HepG2 (cell line): ENCODE measurements around the gene CISH. TPM values are rescaled to one million over a fixed set of nuclear protein-coding genes. Genes with fewer than 3 reads are reported as not detected.

ENCODE experiments used
- BATF2 ChIP-seq: sonication (generic); formaldehyde crosslinking; IDR thresholded peaks from 2 replicates; pipeline ENCODE4 v1.8.0; 2022; ENCODE audit warnings: mild to moderate bottlenecking, missing genetic modification reagents, moderate library complexity
- BCLAF1 ChIP-seq: fragments of 450-650 bp; IDR thresholded peaks from 2 replicates; pipeline ENCODE4 v1.6.1; 2017; ENCODE audit warnings: mild to moderate bottlenecking
- DNMT3B ChIP-seq: conservative IDR thresholded peaks from 2 replicates; pipeline ENCODE4 v1.6.1; 2016; ENCODE audit warnings: missing biosample characterization, control low read depth
- ELK4 ChIP-seq: sonication (generic); formaldehyde crosslinking; IDR thresholded peaks from 2 replicates; pipeline ENCODE4 v1.9.0; 2021; ENCODE audit warnings: missing genetic modification reagents, borderline replicate concordance
- FIP1L1 ChIP-seq: fragments of 200-400 bp; formaldehyde crosslinking; IDR thresholded peaks from 2 replicates; pipeline ENCODE4 v1.6.1; 2018; ENCODE audit warnings: low read depth, mild to moderate bottlenecking, low read length, moderate library complexity, borderline replicate concordance; ENCODE audit not compliant: insufficient read depth
- IKZF1 ChIP-seq: fragments of 450-650 bp; IDR thresholded peaks from 2 replicates; pipeline ENCODE4 v1.7.1; 2016
- KDM1A ChIP-seq: IDR thresholded peaks from 2 replicates; pipeline ENCODE4 v1.6.1; 2016; ENCODE audit warnings: missing compliant biosample characterization
- MNT ChIP-seq: fragments of 450-650 bp; IDR thresholded peaks from 2 replicates; pipeline ENCODE4 v1.6.1; 2016
- MYC ChIP-seq: sonication (generic); formaldehyde crosslinking; IDR thresholded peaks from 2 replicates; pipeline ENCODE4 v1.9.0; 2021; ENCODE audit warnings: missing genetic modification reagents, borderline replicate concordance
- NAIF1 ChIP-seq: sonication (generic); formaldehyde crosslinking; IDR thresholded peaks from 2 replicates; pipeline ENCODE4 v1.5.0; 2020; ENCODE audit warnings: mild to moderate bottlenecking, missing genetic modification reagents, borderline replicate concordance
- PLSCR1 ChIP-seq: sonication (generic); formaldehyde crosslinking; IDR thresholded peaks from 2 replicates; pipeline ENCODE4 v1.5.0; 2020; ENCODE audit warnings: missing genetic modification reagents, mild to moderate bottlenecking, borderline replicate concordance
- SIN3A ChIP-seq: IDR thresholded peaks from 2 replicates; pipeline ENCODE4 v1.6.1; 2011; ENCODE audit warnings: low read depth, mild to moderate bottlenecking, control low read depth, low read length, borderline replicate concordance
- TFAP4 ChIP-seq: sonication (generic); IDR thresholded peaks from 2 replicates; pipeline ENCODE4 v1.6.1; 2016; ENCODE audit warnings: low read depth, borderline replicate concordance
- YEATS4 ChIP-seq: sonication (generic); formaldehyde crosslinking; IDR thresholded peaks from 2 replicates; pipeline ENCODE4 v1.4.0; 2020; ENCODE audit warnings: missing genetic modification reagents, borderline replicate concordance
- ZNF317 ChIP-seq: sonication (generic); formaldehyde crosslinking; IDR thresholded peaks from 2 replicates; pipeline ENCODE4 v1.5.0; 2020; ENCODE audit warnings: mild to moderate bottlenecking, missing genetic modification reagents
- ZNF326 ChIP-seq: sonication (generic); formaldehyde crosslinking; IDR thresholded peaks from 2 replicates; pipeline ENCODE4 v1.4.0; 2020; ENCODE audit warnings: missing genetic modification reagents, borderline replicate concordance
- ZNF331 ChIP-seq: sonication (generic); formaldehyde crosslinking; IDR thresholded peaks from 2 replicates; pipeline ENCODE4 v1.4.0; 2020; ENCODE audit warnings: missing genetic modification reagents
- ZNF749 ChIP-seq: sonication (generic); formaldehyde crosslinking; IDR thresholded peaks from 2 replicates; pipeline ENCODE4 v1.8.0; 2022; ENCODE audit warnings: mild to moderate bottlenecking, missing genetic modification reagents, moderate library complexity, borderline replicate concordance
- ZSCAN5A ChIP-seq: sonication (generic); formaldehyde crosslinking; IDR thresholded peaks from 2 replicates; pipeline ENCODE4 v1.8.0; 2022; ENCODE audit warnings: mild to moderate bottlenecking, missing genetic modification reagents, borderline replicate concordance
- polyA plus RNA-seq, 8 experiments: library from polyadenylated mRNA; depleted of rRNA in 3 of 8; stranded (reverse) in 7 of 8; unstranded in 1 of 8; fragments of >200 nt; fragmentation: Illumina TruSeq in 4 of 8; extraction: Trizol in 4 of 8; gene quantifications; 2 replicates each; pipeline versions ENCODE4 v1.2.1 to v1.2.3, GENCODE V29; 2011 to 2016; ENCODE audit warnings: low read depth in 4 of 8, missing spikeins in 1 of 8, mixed read lengths in 1 of 8; ENCODE audit not compliant: insufficient read depth in 1 of 8
- total RNA-seq, 5 experiments: library from RNA; depleted of rRNA; stranded (reverse); fragments of >200 nt; fragmentation: Illumina TruSeq; extraction: Trizol; gene quantifications; 2 replicates each; pipeline ENCODE4 v1.2.3, GENCODE V29; 2016; ENCODE audit warnings: low read depth in 1 of 5

The CISH gene
- total and polyA plus RNA-seq, 2 of the 13 experiments (the other 11 are each of a cell fraction or from before 2014, with no cell fraction given), result 0.91 to 1.5 TPM

GRCh38 chr3:50587806-50588758, 23.5 kb downstream of the CISH start (continued):
- no peak for TF ChIP-seq SIN3A
- TF ChIP-seq YEATS4 (CRISPR knock-in tag), result no peak
- TF ChIP-seq PLSCR1 (CRISPR knock-in tag), result no peak
- no peak for TF ChIP-seq ZNF749
- no peak for TF ChIP-seq NAIF1 (CRISPR knock-in tag)
- no peak for TF ChIP-seq ZNF317 (CRISPR knock-in tag)
- no peak for TF ChIP-seq IKZF1
- TF ChIP-seq BCLAF1, result no peak
- TF ChIP-seq TFAP4, result peak; percentile 94
- no peak for TF ChIP-seq ELK4
- peak; percentile 69 for TF ChIP-seq MYC (CRISPR knock-in tag)
- peak; percentile 100 for TF ChIP-seq KDM1A (CRISPR knock-in tag)
- TF ChIP-seq ZSCAN5A (CRISPR knock-in tag), result no peak
- TF ChIP-seq BATF2 (CRISPR knock-in tag), result no peak
- no peak for TF ChIP-seq DNMT3B (CRISPR knock-in tag)
- TF ChIP-seq ZNF326, result no peak
- no peak for TF ChIP-seq FIP1L1
- no peak for TF ChIP-seq MNT
- TF ChIP-seq ZNF331, result peak; percentile 77; the same call in 1 of the 2 replicates
